Neutrophil (primary cell): ENCODE measurements around the gene MAP3K2.

Experiments used
- H3K27ac ChIP-seq: fragments of 200-600 bp; sonication (generic); 2 replicates; pipeline ENCODE4 v1.5.1; 2016; ENCODE audit warnings: mild to moderate bottlenecking, moderate library complexity
- H3K27me3 ChIP-seq: fragments of 200-600 bp; sonication (generic); 2 replicates; pipeline ENCODE4 v1.6.0; 2016; ENCODE audit warnings: mild to moderate bottlenecking
- H3K36me3 ChIP-seq: fragments of 200-600 bp; sonication (generic); 2 replicates; pipeline ENCODE4 v1.5.1; 2017
- H3K4me1 ChIP-seq, 2 experiments: fragments of 200-600 bp in 1 of 2; sonication (generic) in 1 of 2; 1 replicate in 1 of 2; 2 replicates in 1 of 2; pipeline versions ENCODE4 v1.5.1 to v1.6.1; 2013 to 2016; ENCODE audit warnings: low read depth in 1 of 2, low read length in 1 of 2, mild to moderate bottlenecking in 1 of 2, moderate library complexity in 1 of 2; ENCODE audit not compliant: control insufficient read depth in 1 of 2, insufficient read depth in 1 of 2
- H3K4me3 ChIP-seq, 2 experiments: fragments of 200-600 bp in 1 of 2; sonication (generic) in 1 of 2; 1 replicate in 1 of 2; 2 replicates in 1 of 2; pipeline ENCODE4 v1.5.1; 2013 to 2016; ENCODE audit warnings: low read depth in 1 of 2, low read length in 1 of 2, mild to moderate bottlenecking in 1 of 2, moderate library complexity in 1 of 2
- H3K9me3 ChIP-seq: fragments of 200-600 bp; sonication (generic); 2 replicates; pipeline ENCODE4 v1.5.1; 2016
- TF ChIP-seq, protein P1 (sequence below): fragments of 200-600 bp; sonication (generic); IDR thresholded peaks from 2 replicates; pipeline ENCODE4 v1.5.1; 2016; ENCODE audit warnings: antibody characterized with exemption

Gene MAP3K2

DNA sequence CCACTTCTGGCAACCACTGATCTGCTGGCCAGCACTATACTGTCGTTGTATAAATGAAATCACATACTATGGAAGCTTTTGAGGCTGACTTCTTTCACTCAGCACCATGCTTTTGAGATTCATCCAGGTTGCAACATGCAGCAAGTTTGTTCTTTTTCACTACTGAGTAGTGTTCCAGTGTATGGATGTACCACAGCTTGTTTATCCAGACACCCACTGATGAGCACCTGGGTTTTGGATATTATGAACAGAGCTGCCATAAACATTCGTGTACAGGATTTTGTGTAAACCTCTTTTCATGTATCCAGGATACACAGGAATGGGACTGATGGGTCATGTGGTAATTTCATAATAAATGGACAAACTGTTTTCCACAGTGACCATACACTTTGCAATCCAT lies 104.5 kb downstream of the MAP3K2 start:
- Histone ChIP-seq H3K4me3 (no peak overlapping the region), H3K9me3 (no peaks in the 10 kb centered on the region), H3K27ac (no peak overlapping the region), H3K27me3 (no peaks in the 10 kb centered on the region), H3K36me3 (peaks cover 91% of the 10 kb centered on the region), H3K4me1 (no peaks in the 10 kb centered on the region)
- TF ChIP-seq, protein P1, sequence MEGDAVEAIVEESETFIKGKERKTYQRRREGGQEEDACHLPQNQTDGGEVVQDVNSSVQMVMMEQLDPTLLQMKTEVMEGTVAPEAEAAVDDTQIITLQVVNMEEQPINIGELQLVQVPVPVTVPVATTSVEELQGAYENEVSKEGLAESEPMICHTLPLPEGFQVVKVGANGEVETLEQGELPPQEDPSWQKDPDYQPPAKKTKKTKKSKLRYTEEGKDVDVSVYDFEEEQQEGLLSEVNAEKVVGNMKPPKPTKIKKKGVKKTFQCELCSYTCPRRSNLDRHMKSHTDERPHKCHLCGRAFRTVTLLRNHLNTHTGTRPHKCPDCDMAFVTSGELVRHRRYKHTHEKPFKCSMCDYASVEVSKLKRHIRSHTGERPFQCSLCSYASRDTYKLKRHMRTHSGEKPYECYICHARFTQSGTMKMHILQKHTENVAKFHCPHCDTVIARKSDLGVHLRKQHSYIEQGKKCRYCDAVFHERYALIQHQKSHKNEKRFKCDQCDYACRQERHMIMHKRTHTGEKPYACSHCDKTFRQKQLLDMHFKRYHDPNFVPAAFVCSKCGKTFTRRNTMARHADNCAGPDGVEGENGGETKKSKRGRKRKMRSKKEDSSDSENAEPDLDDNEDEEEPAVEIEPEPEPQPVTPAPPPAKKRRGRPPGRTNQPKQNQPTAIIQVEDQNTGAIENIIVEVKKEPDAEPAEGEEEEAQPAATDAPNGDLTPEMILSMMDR, result no peak

DNA sequence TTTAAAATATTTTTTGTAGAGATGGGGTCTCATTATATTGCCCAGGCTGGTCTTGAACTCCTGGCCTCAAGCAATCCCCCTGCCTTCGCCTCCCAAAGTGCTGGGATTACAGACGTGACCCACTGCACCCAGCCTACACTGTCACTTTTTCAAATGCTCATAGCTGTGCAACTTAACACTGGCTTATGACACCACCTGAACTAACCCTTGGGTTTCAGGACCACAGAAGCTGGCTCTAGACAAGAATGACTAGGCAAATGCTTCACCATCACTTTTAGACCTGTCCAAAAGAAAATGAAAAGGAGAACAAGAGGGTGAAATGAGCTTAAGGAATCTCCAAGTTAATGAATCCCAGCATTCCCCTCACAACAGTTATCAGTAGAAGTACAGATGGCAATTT lies 107.1 kb downstream of the MAP3K2 start:
- Histone ChIP-seq H3K4me1 (no peaks in the 10 kb centered on the region), H3K4me3 (no peak overlapping the region), H3K27ac (no peak overlapping the region), H3K36me3 (peaks cover 86% of the 10 kb centered on the region), H3K27me3 (no peaks in the 10 kb centered on the region), H3K9me3 (no peaks in the 10 kb centered on the region)
- TF ChIP-seq, protein P1, result no peak

DNA sequence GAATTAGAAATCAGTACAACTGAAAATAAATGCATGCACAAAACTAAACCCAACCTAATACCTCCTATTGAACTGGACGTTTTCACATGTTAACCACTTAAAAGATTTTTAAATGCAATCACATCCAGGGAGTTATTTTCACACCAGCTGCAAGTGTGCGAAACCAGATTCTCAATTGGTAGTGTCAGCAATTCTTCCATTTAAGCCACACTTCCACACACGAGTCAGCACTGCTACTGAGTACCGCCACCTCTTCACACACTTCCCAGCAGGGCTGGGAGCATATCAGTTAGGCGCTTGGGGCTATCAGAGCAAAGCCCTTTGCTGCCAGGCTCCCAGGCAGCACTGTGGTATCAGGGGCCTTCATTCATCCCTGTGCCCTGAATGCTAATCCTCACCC lies 108.0 kb downstream of the MAP3K2 start:
- H3K27me3 ChIP-seq, result no peaks in the 10 kb centered on the region
- H3K4me1 ChIP-seq, result no peaks in the 10 kb centered on the region
- no peaks in the 10 kb centered on the region for H3K9me3 ChIP-seq
- H3K27ac ChIP-seq, result no peak overlapping the region
- TF ChIP-seq, protein P1, result no peak
- H3K4me3 ChIP-seq, result no peak overlapping the region
- peaks cover 86% of the 10 kb centered on the region for H3K36me3 ChIP-seq

DNA sequence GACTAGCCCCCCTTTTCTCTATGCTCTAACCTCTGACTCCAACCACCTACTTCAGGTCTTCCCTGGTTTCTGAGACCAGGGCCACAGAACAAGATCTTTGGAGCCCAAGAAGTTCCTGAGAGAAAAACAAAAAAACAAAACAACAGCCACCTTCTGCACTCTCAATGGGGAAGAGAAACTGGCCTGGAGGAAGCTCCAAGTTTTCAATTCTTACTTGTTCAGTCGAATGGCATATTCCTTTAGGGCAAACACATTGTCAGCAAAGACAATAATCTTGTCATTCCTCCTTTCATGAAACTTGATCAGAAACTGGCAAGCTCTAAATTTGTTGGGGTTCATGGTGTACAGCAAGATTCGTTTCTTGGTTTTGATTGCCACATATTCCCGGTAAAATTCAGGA lies 108.8 kb downstream of the MAP3K2 start:
- H3K27me3 ChIP-seq, result no peaks in the 10 kb centered on the region
- no peaks in the 10 kb centered on the region for H3K4me1 ChIP-seq
- H3K9me3 ChIP-seq, result no peaks in the 10 kb centered on the region
- no peak overlapping the region for H3K27ac ChIP-seq
- H3K4me3 ChIP-seq, result no peak overlapping the region
- H3K36me3 ChIP-seq, result peaks cover 85% of the 10 kb centered on the region
- TF ChIP-seq, protein P1, result no peak

DNA sequence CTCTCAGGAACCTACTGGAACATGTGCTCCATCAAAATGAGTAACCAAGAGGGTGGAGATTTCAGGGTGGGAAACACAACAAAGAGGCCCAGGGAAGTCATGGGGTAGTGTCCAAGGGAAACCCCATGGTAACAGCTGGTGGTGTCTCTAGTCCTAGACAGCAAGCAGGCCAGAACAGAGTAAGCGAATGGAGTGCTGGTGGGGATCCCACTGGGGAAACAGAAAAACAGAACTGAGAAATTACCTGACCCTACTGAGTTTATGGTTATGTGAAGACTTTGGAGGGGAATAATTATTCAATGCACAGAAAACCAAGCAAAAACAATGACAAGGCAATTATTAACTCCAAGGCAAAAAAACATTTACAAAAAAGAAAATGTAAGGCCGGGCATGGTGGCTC lies 110.7 kb downstream of the MAP3K2 start:
- TF ChIP-seq, protein P1, result no peak
- H3K4me1 ChIP-seq, result no peaks in the 10 kb centered on the region

DNA sequence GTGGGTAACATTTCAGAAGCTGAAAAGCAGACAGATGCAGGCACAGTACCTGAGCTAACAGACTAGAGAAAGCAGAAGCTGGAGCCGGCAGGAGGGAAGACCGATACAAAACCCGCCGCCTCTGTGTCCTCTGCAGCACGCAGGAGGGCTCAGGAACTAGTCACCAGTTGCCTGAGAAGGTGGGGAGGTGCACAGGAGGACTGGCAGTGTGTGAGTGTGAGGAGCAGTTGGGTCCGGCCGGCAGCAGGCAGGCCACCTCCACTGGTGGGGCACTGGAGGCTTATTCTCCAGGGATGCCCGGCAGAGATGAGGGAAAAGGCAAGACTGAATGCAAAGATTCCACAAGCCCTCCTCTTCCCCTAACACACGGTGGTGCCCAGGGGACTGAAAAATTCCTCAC lies 112.0 kb downstream of the MAP3K2 start:
- Histone ChIP-seq H3K27ac (no peak overlapping the region), H3K4me1 (no peaks in the 10 kb centered on the region), H3K27me3 (no peaks in the 10 kb centered on the region), H3K9me3 (no peaks in the 10 kb centered on the region), H3K4me3 (no peak overlapping the region), H3K36me3 (peaks cover 91% of the 10 kb centered on the region)
- TF ChIP-seq, protein P1, result no peak

More for the DNA sequence above, 110.7 kb downstream of the MAP3K2 start:
- Histone ChIP-seq H3K27me3 (no peaks in the 10 kb centered on the region), H3K27ac (no peak overlapping the region), H3K36me3 (peaks cover 83% of the 10 kb centered on the region), H3K4me3 (no peak overlapping the region), H3K9me3 (no peaks in the 10 kb centered on the region)
